Stomach (tissue), 4 donors: ENCODE data around the gene MAGT1.

Experiments used
- POLR2A ChIP-seq, 4 donors: fragments of 450-650 bp; IDR thresholded peaks; one replicate each; pipeline ENCODE4 v1.6.1; 2016; ENCODE audit warnings: antibody characterized with exemption in 4 of 4, control low read depth in 2 of 4, mild to moderate bottlenecking in 1 of 4, moderate library complexity in 1 of 4
- TF ChIP-seq, protein P1 (sequence below), 7 experiments: fragments of 450-650 bp in 4 of 7; fragments of 200-600 bp in 3 of 7; sonication (generic) in 3 of 7; IDR thresholded peaks; one replicate each; pipeline ENCODE4 v1.5.1; 2016 to 2019; ENCODE audit warnings: antibody characterized with exemption in 7 of 7, control low read depth in 2 of 7, mild to moderate bottlenecking in 1 of 7

DNA sequence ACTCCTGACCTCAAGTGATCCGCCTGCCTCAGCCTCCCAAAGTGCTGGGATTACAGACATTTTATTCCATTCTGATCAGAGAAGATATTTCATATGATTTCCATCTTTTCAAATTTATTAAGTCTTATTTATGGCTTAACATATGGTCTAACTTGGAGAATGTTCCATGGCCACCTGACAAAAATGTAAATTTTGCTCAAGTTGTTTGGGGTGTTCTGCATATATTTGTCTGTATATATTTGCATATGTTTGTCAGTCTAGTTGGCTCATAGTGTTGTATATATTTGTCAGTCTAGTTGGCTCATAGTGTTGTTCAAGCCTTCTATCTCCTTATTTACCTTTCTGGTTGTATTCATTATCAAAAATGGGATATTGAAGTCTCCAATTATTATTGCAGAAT, 93.0 kb downstream of the MAGT1 start:
- TF ChIP-seq, protein P1, sequence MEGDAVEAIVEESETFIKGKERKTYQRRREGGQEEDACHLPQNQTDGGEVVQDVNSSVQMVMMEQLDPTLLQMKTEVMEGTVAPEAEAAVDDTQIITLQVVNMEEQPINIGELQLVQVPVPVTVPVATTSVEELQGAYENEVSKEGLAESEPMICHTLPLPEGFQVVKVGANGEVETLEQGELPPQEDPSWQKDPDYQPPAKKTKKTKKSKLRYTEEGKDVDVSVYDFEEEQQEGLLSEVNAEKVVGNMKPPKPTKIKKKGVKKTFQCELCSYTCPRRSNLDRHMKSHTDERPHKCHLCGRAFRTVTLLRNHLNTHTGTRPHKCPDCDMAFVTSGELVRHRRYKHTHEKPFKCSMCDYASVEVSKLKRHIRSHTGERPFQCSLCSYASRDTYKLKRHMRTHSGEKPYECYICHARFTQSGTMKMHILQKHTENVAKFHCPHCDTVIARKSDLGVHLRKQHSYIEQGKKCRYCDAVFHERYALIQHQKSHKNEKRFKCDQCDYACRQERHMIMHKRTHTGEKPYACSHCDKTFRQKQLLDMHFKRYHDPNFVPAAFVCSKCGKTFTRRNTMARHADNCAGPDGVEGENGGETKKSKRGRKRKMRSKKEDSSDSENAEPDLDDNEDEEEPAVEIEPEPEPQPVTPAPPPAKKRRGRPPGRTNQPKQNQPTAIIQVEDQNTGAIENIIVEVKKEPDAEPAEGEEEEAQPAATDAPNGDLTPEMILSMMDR (IDR thresholded peaks at IDR 0.05) = no peak
- TF ChIP-seq POLR2A (IDR thresholded peaks at IDR 0.05) = no peak
